SK-N-SH (cell line): Measurements from ENCODE around the gene CASKIN2. TPM values are rescaled to one million over a fixed set of nuclear protein-coding genes. Genes with fewer than 3 reads are reported as not detected.

ENCODE experiments used
- CTCF ChIA-PET: fragments of 300-600, 350-600 bp; formaldehyde crosslinking; extraction: SDS; loops from one replicate; lab custom pipeline; 2021; lab: Yijun Ruan, JAX
- POLR2A ChIA-PET: fragments of 350-600 bp; sonication (Branson Sonifier 250); formaldehyde crosslinking; extraction: SDS; loops from one replicate; lab custom pipeline; 2020; ENCODE audit warnings: antibody characterized with exemption, inconsistent platforms; lab: Yijun Ruan, JAX
- DNase-seq: peaks from one replicate; pipeline ENCODE4 v3.0.0; 2012
- H2AFZ ChIP-seq: fragments of 200-600 bp; sonication (generic); 2 replicates; pipeline ENCODE4 v1.8.1; 2016; ENCODE audit warnings: antibody characterized with exemption, mild to moderate bottlenecking, low read depth
- H3F3A ChIP-seq: fragments of 200-600 bp; sonication (generic); replicated peaks from 2 replicates; pipeline ENCODE3; 2016; ENCODE audit warnings: antibody characterized with exemption, mild to moderate bottlenecking; ENCODE audit not compliant: insufficient read depth
- H3K27ac ChIP-seq, 2 experiments: fragments of 200-500 bp in 1 of 2; fragments of 200-600 bp in 1 of 2; sonication (Bioruptor generic) in 1 of 2; sonication (generic), shearing (Covaris generic) in 1 of 2; 2 replicates each; pipeline versions ENCODE4 v1.5.1 to v1.6.1; 2014 to 2016; ENCODE audit warnings: low read depth in 2 of 2, inconsistent platforms in 1 of 2, low read length in 1 of 2, mild to moderate bottlenecking in 1 of 2, mixed read lengths in 1 of 2
- H3K27me3 ChIP-seq: fragments of 200-600 bp; sonication (generic), shearing (Covaris generic); 2 replicates; pipeline ENCODE4 v1.6.1; 2016; ENCODE audit warnings: mixed run types; ENCODE audit not compliant: insufficient read depth
- H3K36me3 ChIP-seq, 2 experiments: fragments of 200-500 bp in 1 of 2; fragments of 200-600 bp in 1 of 2; sonication (Bioruptor generic) in 1 of 2; sonication (generic) in 1 of 2; replicated peaks in 1 of 2; 2 replicates each; pipeline versions ENCODE3 to v1.5.1; 2014 to 2016; ENCODE audit warnings: low read length in 1 of 2, mild to moderate bottlenecking in 1 of 2; ENCODE audit not compliant: insufficient read depth in 2 of 2, control insufficient read depth in 1 of 2
- H3K4me1 ChIP-seq, 2 experiments: fragments of 200-500 bp in 1 of 2; fragments of 200-600 bp in 1 of 2; sonication (Bioruptor generic) in 1 of 2; sonication (generic), shearing (Covaris generic) in 1 of 2; 2 replicates each; pipeline versions ENCODE4 v1.5.1 to v1.6.1; 2014 to 2016; ENCODE audit warnings: low read depth in 1 of 2, low read length in 1 of 2, mixed run types in 1 of 2; ENCODE audit not compliant: insufficient read depth in 2 of 2, control insufficient read depth in 1 of 2
- H3K4me2 ChIP-seq: fragments of 200-600 bp; sonication (generic), shearing (Covaris generic); 2 replicates; pipeline ENCODE4 v1.6.1; 2017; ENCODE audit warnings: mixed run types
- H3K4me3 ChIP-seq, 2 experiments: fragments of 200-500 bp in 1 of 2; fragments of 200-600 bp in 1 of 2; sonication (Bioruptor generic) in 1 of 2; sonication (generic), shearing (Covaris generic) in 1 of 2; 2 replicates each; pipeline versions ENCODE4 v1.5.1 to v1.8.1; 2014 to 2016; ENCODE audit warnings: low read depth in 2 of 2, inconsistent platforms in 1 of 2, low read length in 1 of 2, mild to moderate bottlenecking in 1 of 2, mixed read lengths in 1 of 2, moderate library complexity in 1 of 2
- H3K79me2 ChIP-seq: fragments of 200-600 bp; sonication (generic); 2 replicates; pipeline ENCODE4 v1.8.1; 2017; ENCODE audit warnings: mild to moderate bottlenecking; ENCODE audit not compliant: insufficient read depth
- H3K9ac ChIP-seq: fragments of 200-600 bp; sonication (generic); 2 replicates; pipeline ENCODE4 v1.6.1; 2017; ENCODE audit warnings: mixed run types
- H3K9me2 ChIP-seq: fragments of 200-600 bp; sonication (generic); 2 replicates; pipeline ENCODE4 v1.6.1; 2017; ENCODE audit warnings: mixed run types
- H3K9me3 ChIP-seq: fragments of 200-600 bp; sonication (generic); 2 replicates; pipeline ENCODE4 v1.6.1; 2017; ENCODE audit warnings: mixed run types, mild to moderate bottlenecking, moderate library complexity
- H4K20me1 ChIP-seq: fragments of 200-600 bp; sonication (generic); 2 replicates; pipeline ENCODE4 v1.6.1; 2017; ENCODE audit warnings: mild to moderate bottlenecking, mixed run types; ENCODE audit not compliant: insufficient read depth
- ELF1 ChIP-seq: IDR thresholded peaks from 2 replicates; pipeline ENCODE4 v1.4.0; 2012
- EP300 ChIP-seq, 2 experiments: IDR thresholded peaks; 2 replicates each; pipeline versions ENCODE4 v1.4.0 to v1.6.1; 2012; ENCODE audit warnings: borderline replicate concordance in 1 of 2, low read depth in 1 of 2, low read length in 1 of 2
- EZH2phosphoT487 ChIP-seq: fragments of 200-600 bp; sonication (generic); IDR thresholded peaks from 2 replicates; pipeline ENCODE4 v1.6.1; 2017; ENCODE audit warnings: low read depth, mixed run types, mild to moderate bottlenecking, antibody characterized with exemption, moderate library complexity, borderline replicate concordance
- FOSL2 ChIP-seq: IDR thresholded peaks from 2 replicates; pipeline ENCODE4 v1.4.0; 2012; ENCODE audit warnings: low read depth, mild to moderate bottlenecking, moderate library complexity, borderline replicate concordance
- FOXJ3 ChIP-seq: sonication (generic); formaldehyde crosslinking; IDR thresholded peaks from 2 replicates; pipeline ENCODE4 v1.5.1; 2020; ENCODE audit warnings: mild to moderate bottlenecking, missing genetic modification reagents
- FOXM1 ChIP-seq: IDR thresholded peaks from 2 replicates; pipeline ENCODE4 v1.4.0; 2012; ENCODE audit warnings: low read depth, mild to moderate bottlenecking
- GABPA ChIP-seq: IDR thresholded peaks from 2 replicates; pipeline ENCODE4 v1.4.0; 2012; ENCODE audit warnings: low read depth, mild to moderate bottlenecking
- GATA2 ChIP-seq: sonication (generic); formaldehyde crosslinking; IDR thresholded peaks from 2 replicates; pipeline ENCODE4 v1.5.0; 2020; ENCODE audit warnings: mild to moderate bottlenecking, missing genetic modification reagents
- JUND ChIP-seq: IDR thresholded peaks from 2 replicates; pipeline ENCODE4 v1.4.0; 2012
- MAX ChIP-seq: IDR thresholded peaks from 2 replicates; pipeline ENCODE4 v1.4.0; 2012; ENCODE audit warnings: low read depth
- MEF2A ChIP-seq: IDR thresholded peaks from 2 replicates; pipeline ENCODE4 v1.4.0; 2012; ENCODE audit warnings: low read depth, borderline replicate concordance
- MXI1 ChIP-seq: IDR thresholded peaks from 2 replicates; pipeline ENCODE4 v1.6.1; 2012; ENCODE audit warnings: mild to moderate bottlenecking, low read depth, low read length, improper control_type of control experiment
- POLR2AphosphoS5 ChIP-seq: IDR thresholded peaks from 2 replicates; pipeline ENCODE4 v1.6.1; 2012; ENCODE audit warnings: low read depth, low read length
- RAD21 ChIP-seq: IDR thresholded peaks from 2 replicates; pipeline ENCODE4 v1.6.1; 2012; ENCODE audit warnings: mild to moderate bottlenecking, low read length
- RCOR1 ChIP-seq: fragments of 150-350 bp; IDR thresholded peaks from 2 replicates; pipeline ENCODE4 v1.6.1; 2017; ENCODE audit warnings: antibody characterized with exemption, low read length
- REST ChIP-seq: IDR thresholded peaks from 2 replicates; pipeline ENCODE4 v1.6.1; 2012; ENCODE audit warnings: mild to moderate bottlenecking, low read depth, low read length, moderate library complexity
- RFX5 ChIP-seq: IDR thresholded peaks from 2 replicates; pipeline ENCODE4 v1.6.1; 2012; ENCODE audit warnings: mild to moderate bottlenecking, improper control_type of control experiment, low read length
- SIN3A ChIP-seq: IDR thresholded peaks from 2 replicates; pipeline ENCODE4 v1.6.1; 2012; ENCODE audit warnings: low read depth, mild to moderate bottlenecking, low read length, moderate library complexity, borderline replicate concordance
- TAF1 ChIP-seq: IDR thresholded peaks from 2 replicates; pipeline ENCODE4 v1.6.1; 2012; ENCODE audit warnings: low read depth, mild to moderate bottlenecking, low read length, moderate library complexity, borderline replicate concordance
- TEAD4 ChIP-seq: IDR thresholded peaks from 2 replicates; pipeline ENCODE4 v1.4.0; 2012; ENCODE audit warnings: mild to moderate bottlenecking, borderline replicate concordance; ENCODE audit not compliant: insufficient read depth
- USF1 ChIP-seq: IDR thresholded peaks from 2 replicates; pipeline ENCODE4 v1.4.0; 2012; ENCODE audit warnings: low read depth, borderline replicate concordance
- YY1 ChIP-seq: IDR thresholded peaks from 2 replicates; pipeline ENCODE4 v1.4.0; 2012; ENCODE audit warnings: low read depth, mild to moderate bottlenecking
- ZBTB33 ChIP-seq: IDR thresholded peaks from 2 replicates; pipeline ENCODE4 v1.4.0; 2012; ENCODE audit warnings: low read depth, borderline replicate concordance
- WGBS: methylation state at CpG from one replicate; pipeline ENCODE4 v1.1.6; 2017; ENCODE audit warnings: low lambda C conversion rate; 5-methylcytosine and 5-hydroxymethylcytosine counted together
- polyA plus RNA-seq, 3 experiments: library from polyadenylated mRNA; depleted of rRNA; stranded (reverse); fragments of >200 nt; gene quantifications; 2 replicates each; pipeline ENCODE4 v1.2.3, GENCODE V29; 2012

CASKIN2 gene
- polyA plus RNA-seq, 1 of the 3 experiments (the other 2 are of a cell fraction), result 6.5 TPM

- no peaks in the 10 kb centered on the region for H4K20me1 ChIP-seq
- no peak overlapping the region for H3K9ac ChIP-seq
- H3K9me3 ChIP-seq, result no peaks in the 10 kb centered on the region
- TF ChIP-seq YY1 (no peak), TAF1 (no peak), RAD21 (no peak), POLR2AphosphoS5 (no peak), TEAD4 (no peak), ZBTB33 (no peak)
- TF ChIP-seq, all 33 proteins: peak for 0
- Histone ChIP-seq H3K27me3 (no peaks in the 10 kb centered on the region), H3K4me2 (no peak overlapping the region), H3K79me2 (no peaks in the 10 kb centered on the region), H3K9me2 (no peaks in the 10 kb centered on the region), H3K27ac (no peak overlapping the region), H3K36me3 (no peaks in the 10 kb centered on the region), H3K4me3 (no peak overlapping the region), H3K4me1 (no peaks in the 10 kb centered on the region; a peak in 1 of 4 replicates), H2AFZ (no peak overlapping the region), H3F3A (no peaks in the 10 kb centered on the region)
- WGBS, result 74% methylated on average over 5 of the region's 5 CpGs
- ChIA-PET POLR2A (no interaction called here), CTCF (no interaction called here)
- DNase-seq, result no peak
These were observed 33.5 kb upstream of the CASKIN2 start for GRCh38 chr17:75548813-75549212.

- CTCF ChIA-PET, result no interaction called here
These were observed 31.8 kb upstream of the CASKIN2 start for GRCh38 chr17:75547091-75547490.

More at GRCh38 chr17:75547091-75547490, 31.8 kb upstream of the CASKIN2 start:
- 83% methylated on average over 9 of the region's 9 CpGs for whole genome bisulfite sequencing
- Histone ChIP-seq H3K9me2 (no peaks in the 10 kb centered on the region), H3F3A (no peaks in the 10 kb centered on the region), H3K4me1 (no peaks in the 10 kb centered on the region), H3K79me2 (no peaks in the 10 kb centered on the region), H3K27ac (no peak overlapping the region), H3K4me2 (no peak overlapping the region), H3K27me3 (no peaks in the 10 kb centered on the region), H4K20me1 (no peaks in the 10 kb centered on the region), H2AFZ (no peak overlapping the region), H3K4me3 (no peak overlapping the region), H3K9ac (no peak overlapping the region), H3K36me3 (no peaks in the 10 kb centered on the region), H3K9me3 (no peaks in the 10 kb centered on the region)
- DNase-seq, result no peak
- TF ChIP-seq RCOR1, result no peak
- TF ChIP-seq RFX5, result no peak
- no peak for TF ChIP-seq MEF2A
- no peak for TF ChIP-seq GABPA
- no peak for TF ChIP-seq MXI1
- TF ChIP-seq FOXJ3 (CRISPR knock-in tag), result no peak
- no peak for TF ChIP-seq JUND
- TF ChIP-seq TAF1, result no peak
- no peak for TF ChIP-seq EP300 (IDR thresholded peaks at IDR 0.05; ENCODE audit: borderline replicate concordance in 1 of 2, low read depth in 1 of 2, low read length in 1 of 2)
- no peak for TF ChIP-seq REST
- TF ChIP-seq ELF1, result no peak
- no peak for TF ChIP-seq FOSL2
- no peak for TF ChIP-seq EZH2phosphoT487
- no peak for TF ChIP-seq USF1
- no peak for TF ChIP-seq MAX
- no peak for TF ChIP-seq SIN3A
- TF ChIP-seq FOXM1, result no peak
- no peak for TF ChIP-seq GATA2
- POLR2A ChIA-PET, result no interaction called here
